Colon (tissue), 2 donors: Measurements from ENCODE around the gene MYO15B.
"Not testable (repeated sequence)": the region's sequence is repeated elsewhere in the genome, so short reads cannot be mapped to it uniquely, and the experiment has no call there.

ENCODE experiments used
- FAIRE-seq: peaks from 2 replicates; lab custom pipeline; 2012; peaks lifted over from hg19 to GRCh38; lab: Jason Lieb, UNC
- donor health status: control.
- donor health status: control.

Gene MYO15B

GRCh38 chr17:75576661-75577060 is 10.9 kb upstream of the MYO15B start:
- FAIRE-seq: no peak

GRCh38 chr17:75581121-75581725 is 6.4 kb upstream of the MYO15B start:
- FAIRE-seq: not testable (repeated sequence)

- not testable (repeated sequence) for FAIRE-seq
Observed at GRCh38 chr17:75583197-75583596, 4.4 kb upstream of the MYO15B start.

- FAIRE-seq: no peak
Observed at GRCh38 chr17:75584849-75585175, 2.8 kb upstream of the MYO15B start.

- no peak for FAIRE-seq
Observed at GRCh38 chr17:75588596-75589011, 1.0 kb downstream of the MYO15B start.

- FAIRE-seq: no peak
Observed at GRCh38 chr17:75589012-75589918, 1.7 kb downstream of the MYO15B start.

GRCh38 chr17:75589919-75590303 is 2.3 kb downstream of the MYO15B start:
- no peak for FAIRE-seq

GRCh38 chr17:75590314-75590761 is 2.7 kb downstream of the MYO15B start:
- no peak for FAIRE-seq

- FAIRE-seq: no peak
Observed at GRCh38 chr17:75590849-75591721, 3.5 kb downstream of the MYO15B start.

- no peak for FAIRE-seq
Observed at GRCh38 chr17:75591722-75592302, 4.2 kb downstream of the MYO15B start.

- no peak for FAIRE-seq
Observed at GRCh38 chr17:75592348-75593020, 4.9 kb downstream of the MYO15B start.

- FAIRE-seq: not testable (repeated sequence)
Observed at GRCh38 chr17:75593430-75593829, 5.8 kb downstream of the MYO15B start.

- FAIRE-seq: no peak
Observed at GRCh38 chr17:75594499-75595283, 7.1 kb downstream of the MYO15B start.

GRCh38 chr17:75595284-75595919 is 7.8 kb downstream of the MYO15B start:
- no peak for FAIRE-seq

GRCh38 chr17:75595920-75596313 is 8.3 kb downstream of the MYO15B start:
- no peak for FAIRE-seq

GRCh38 chr17:75596320-75597087 is 8.9 kb downstream of the MYO15B start:
- no peak for FAIRE-seq

- FAIRE-seq: no peak
Observed at GRCh38 chr17:75601057-75601987, 13.7 kb downstream of the MYO15B start.

- FAIRE-seq: no peak
Observed at GRCh38 chr17:75602644-75603043, 15.0 kb downstream of the MYO15B start.
